Measurements from ENCODE around the gene ABCB8. TPM values are rescaled to one million over a fixed set of nuclear protein-coding genes. Genes with fewer than 3 reads are reported as not detected.

The ABCB8 gene
- total RNA-seq, 2 donors from 2014 or later = 42.6 to 78.3 TPM

GRCh38 chr7:151088856-151089699 lies 60.8 kb downstream of the ABCB8 start:
- DNase-seq (ENCODE audit: low spot score in 2 of 2) = no peak
- H3K9me3 Mint-ChIP-seq = no peaks in the 10 kb centered on the region
- no peak for ATAC-seq
- H3K27ac Mint-ChIP-seq = peak overlapping the region in 1 of 2 donors; percentile 47
- peaks cover 0 to 7% of the 10 kb centered on the region in 2 donors for H3K36me3 Mint-ChIP-seq

- ATAC-seq = no peak
- Mint-ChIP-seq H3K27ac (peak overlapping the region in 1 of 2 donors; percentile 47), H3K36me3 (peaks cover 0 to 7% of the 10 kb centered on the region in 2 donors)
These were observed 61.9 kb downstream of the ABCB8 start for GRCh38 chr7:151089893-151090730.

GRCh38 chr7:151091003-151091402 lies 62.8 kb downstream of the ABCB8 start:
- no peak for DNase-seq (ENCODE audit: low spot score in 2 of 2)

More at GRCh38 chr7:151089893-151090730, 61.9 kb downstream of the ABCB8 start:
- no peak for DNase-seq (ENCODE audit: low spot score in 2 of 2)
- H3K9me3 Mint-ChIP-seq = no peaks in the 10 kb centered on the region

GRCh38 chr7:151091431-151091830 lies 63.2 kb downstream of the ABCB8 start:
- H3K27ac Mint-ChIP-seq = no peak overlapping the region
- H3K36me3 Mint-ChIP-seq = peaks cover 0 to 7% of the 10 kb centered on the region in 2 donors
- ATAC-seq = no peak
- DNase-seq (ENCODE audit: low spot score in 2 of 2) = no peak
- H3K9me3 Mint-ChIP-seq = no peaks in the 10 kb centered on the region

More at GRCh38 chr7:151091003-151091402, 62.8 kb downstream of the ABCB8 start:
- ATAC-seq = no peak
- Mint-ChIP-seq H3K27ac (no peak overlapping the region), H3K9me3 (no peaks in the 10 kb centered on the region), H3K36me3 (peaks cover 0 to 7% of the 10 kb centered on the region in 2 donors)

- Mint-ChIP-seq H3K36me3 (peaks cover 0 to 7% of the 10 kb centered on the region in 2 donors), H3K27ac (no peak overlapping the region)
- DNase-seq (ENCODE audit: low spot score in 2 of 2) = no peak
These were observed 63.7 kb downstream of the ABCB8 start for GRCh38 chr7:151091988-151092387.

GRCh38 chr7:151093748-151094147 lies 65.5 kb downstream of the ABCB8 start:
- H3K9me3 Mint-ChIP-seq = no peaks in the 10 kb centered on the region
- no peak for DNase-seq (ENCODE audit: low spot score in 2 of 2)
- H3K27ac Mint-ChIP-seq = no peak overlapping the region
- H3K36me3 Mint-ChIP-seq = peaks cover 0 to 6% of the 10 kb centered on the region in 2 donors
- no peak for ATAC-seq

More at GRCh38 chr7:151091988-151092387, 63.7 kb downstream of the ABCB8 start:
- no peaks in the 10 kb centered on the region for H3K9me3 Mint-ChIP-seq
- no peak for ATAC-seq

GRCh38 chr7:151094675-151095074 lies 66.4 kb downstream of the ABCB8 start:
- Mint-ChIP-seq H3K27ac (peak overlapping the region in 1 of 2 donors; percentile 11), H3K9me3 (no peaks in the 10 kb centered on the region)
- no peak for DNase-seq (ENCODE audit: low spot score in 2 of 2)

GRCh38 chr7:151095123-151095797 lies 67.0 kb downstream of the ABCB8 start:
- Mint-ChIP-seq H3K27ac (peak overlapping the region in 1 of 2 donors; percentile 11), H3K9me3 (no peaks in the 10 kb centered on the region), H3K36me3 (no peaks in the 10 kb centered on the region)
- peak in 1 of 2 donors; percentile 36 for ATAC-seq
- no peak for DNase-seq (ENCODE audit: low spot score in 2 of 2)

More at GRCh38 chr7:151094675-151095074, 66.4 kb downstream of the ABCB8 start:
- no peaks in the 10 kb centered on the region for H3K36me3 Mint-ChIP-seq
- ATAC-seq = no peak

GRCh38 chr7:151095828-151096475 lies 67.7 kb downstream of the ABCB8 start:
- Mint-ChIP-seq H3K9me3 (no peaks in the 10 kb centered on the region), H3K27ac (no peak overlapping the region), H3K36me3 (no peaks in the 10 kb centered on the region)
- peak in 1 of 2 donors; percentile 28 for ATAC-seq
- DNase-seq (ENCODE audit: low spot score in 2 of 2) = no peak

Other genes starting within 250 kb of the ABCB8 start
- not detected for gene TMEM176B, start 228.1 kb upstream of the ABCB8 start, total RNA-seq
- not detected for gene TMEM176A, start 227.7 kb upstream of the ABCB8 start, total RNA-seq
- gene AOC1, start 175.9 kb upstream of the ABCB8 start, total RNA-seq = not detected
- gene KCNH2, start 50.1 kb upstream of the ABCB8 start, total RNA-seq = under 1 TPM; 0.41 to 0.72 TPM
- gene NOS3, start 37.4 kb upstream of the ABCB8 start, total RNA-seq = 10 to 100 TPM in 1 of 2 donors, 1 to 10 TPM in 1; 1.8 to 12.7 TPM
- 10 to 100 TPM in 1 of 2 donors, 1 to 10 TPM in 1; 1.1 to 14.9 TPM for gene ATG9B, start 4.0 kb upstream of the ABCB8 start, total RNA-seq
- gene ASIC3, start 20.1 kb downstream of the ABCB8 start, total RNA-seq = 10 to 100 TPM in 1 of 2 donors, 1 to 10 TPM in 1; 7.6 to 19.7 TPM
- gene CDK5, start 29.4 kb downstream of the ABCB8 start, total RNA-seq = 10 to 100 TPM; 13.0 to 19.4 TPM
- gene SLC4A2, start 31.1 kb downstream of the ABCB8 start, total RNA-seq = 10 to 100 TPM; 48.9 to 99.6 TPM
- 10 to 100 TPM; 27.0 to 62.0 TPM for gene FASTK, start 52.4 kb downstream of the ABCB8 start, total RNA-seq
- 10 to 100 TPM; 25.8 to 60.5 TPM for gene TMUB1, start 55.0 kb downstream of the ABCB8 start, total RNA-seq
- gene AGAP3, start 58.0 kb downstream of the ABCB8 start, total RNA-seq = 10 to 100 TPM; 26.0 to 52.2 TPM
- under 1 TPM in 1 of 2 donors, not detected in 1; 0.31 TPM for gene GBX1, start 139.2 kb downstream of the ABCB8 start, total RNA-seq
- not detected for gene ASB10, start 158.8 kb downstream of the ABCB8 start, total RNA-seq
- gene H2BK1, start 182.0 kb downstream of the ABCB8 start, total RNA-seq = 1 to 10 TPM in 1 of 2 donors, not detected in 1; 1.2 TPM
- gene ABCF2, start 198.8 kb downstream of the ABCB8 start, total RNA-seq = 10 to 100 TPM; 23.5 to 33.6 TPM
- gene CHPF2, start 204.0 kb downstream of the ABCB8 start, total RNA-seq = 10 to 100 TPM; 26.7 to 29.3 TPM
- 1 to 10 TPM; 2.4 to 10.0 TPM for gene SMARCD3, start 220.2 kb downstream of the ABCB8 start, total RNA-seq